22Rv1 (cell line): ENCODE results near the gene ATP7A.
"Not testable (repeated sequence)": the region's sequence is repeated elsewhere in the genome, so short reads cannot be mapped to it uniquely, and the experiment has no call there.

ENCODE experiments used
- H3K27ac ChIP-seq: fragments of 450-650 bp; 2 replicates; pipeline ENCODE4 v1.5.1; 2017
- ZFX ChIP-seq: fragments of 450-650 bp; IDR thresholded peaks from 2 replicates; pipeline ENCODE4 v1.6.1; 2017; ENCODE audit warnings: antibody characterized with exemption, borderline replicate concordance
- TF ChIP-seq, protein P1 (sequence below): fragments of 450-650 bp; IDR thresholded peaks from 2 replicates; pipeline ENCODE4 v1.5.1; 2017; ENCODE audit warnings: mild to moderate bottlenecking

Gene ATP7A

DNA sequence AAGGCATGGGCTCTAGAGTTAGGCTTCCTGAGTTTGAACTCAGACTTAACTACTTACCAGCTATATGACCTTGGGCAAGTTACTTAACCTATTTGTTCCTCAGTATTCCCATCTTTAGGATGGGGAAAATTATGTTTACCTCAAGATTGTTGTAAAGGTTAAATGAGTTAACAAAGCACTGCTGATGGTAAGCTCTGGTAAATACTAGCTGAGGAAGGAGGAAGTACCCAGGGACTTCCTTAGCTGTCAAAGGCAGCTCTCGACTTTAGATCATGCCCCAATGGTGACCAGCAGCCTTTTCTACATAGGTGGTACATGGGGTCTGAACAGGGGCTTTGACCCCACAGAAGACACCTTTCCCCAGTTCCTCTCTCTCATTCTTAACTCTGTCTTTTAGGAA, 20.1 kb downstream of the ATP7A start:
- H3K27ac ChIP-seq = no peak overlapping the region
- TF ChIP-seq, protein P1, sequence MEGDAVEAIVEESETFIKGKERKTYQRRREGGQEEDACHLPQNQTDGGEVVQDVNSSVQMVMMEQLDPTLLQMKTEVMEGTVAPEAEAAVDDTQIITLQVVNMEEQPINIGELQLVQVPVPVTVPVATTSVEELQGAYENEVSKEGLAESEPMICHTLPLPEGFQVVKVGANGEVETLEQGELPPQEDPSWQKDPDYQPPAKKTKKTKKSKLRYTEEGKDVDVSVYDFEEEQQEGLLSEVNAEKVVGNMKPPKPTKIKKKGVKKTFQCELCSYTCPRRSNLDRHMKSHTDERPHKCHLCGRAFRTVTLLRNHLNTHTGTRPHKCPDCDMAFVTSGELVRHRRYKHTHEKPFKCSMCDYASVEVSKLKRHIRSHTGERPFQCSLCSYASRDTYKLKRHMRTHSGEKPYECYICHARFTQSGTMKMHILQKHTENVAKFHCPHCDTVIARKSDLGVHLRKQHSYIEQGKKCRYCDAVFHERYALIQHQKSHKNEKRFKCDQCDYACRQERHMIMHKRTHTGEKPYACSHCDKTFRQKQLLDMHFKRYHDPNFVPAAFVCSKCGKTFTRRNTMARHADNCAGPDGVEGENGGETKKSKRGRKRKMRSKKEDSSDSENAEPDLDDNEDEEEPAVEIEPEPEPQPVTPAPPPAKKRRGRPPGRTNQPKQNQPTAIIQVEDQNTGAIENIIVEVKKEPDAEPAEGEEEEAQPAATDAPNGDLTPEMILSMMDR = no peak
- no peak for TF ChIP-seq ZFX

DNA sequence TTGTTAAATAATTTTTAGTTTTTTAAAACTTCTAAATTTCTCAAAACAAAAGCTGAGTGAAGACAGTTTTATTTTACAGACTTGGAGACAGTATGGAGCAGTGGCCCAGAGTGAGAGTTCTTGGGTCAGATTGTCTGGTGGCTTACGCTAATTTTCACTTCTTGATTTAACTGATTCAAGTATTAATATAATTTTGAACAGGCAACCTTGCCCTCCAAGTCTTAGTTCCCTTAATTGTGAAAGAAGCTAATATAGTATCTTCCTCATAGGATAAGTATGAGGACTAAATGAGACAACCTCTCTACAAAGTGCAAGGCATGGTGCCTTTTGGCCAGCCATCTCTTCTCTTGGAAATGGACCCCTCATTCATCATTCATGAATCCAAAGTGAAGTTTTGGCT, 25.4 kb downstream of the ATP7A start:
- TF ChIP-seq ZFX = no peak
- TF ChIP-seq, protein P1 = no peak
- H3K27ac ChIP-seq = no peak overlapping the region

DNA sequence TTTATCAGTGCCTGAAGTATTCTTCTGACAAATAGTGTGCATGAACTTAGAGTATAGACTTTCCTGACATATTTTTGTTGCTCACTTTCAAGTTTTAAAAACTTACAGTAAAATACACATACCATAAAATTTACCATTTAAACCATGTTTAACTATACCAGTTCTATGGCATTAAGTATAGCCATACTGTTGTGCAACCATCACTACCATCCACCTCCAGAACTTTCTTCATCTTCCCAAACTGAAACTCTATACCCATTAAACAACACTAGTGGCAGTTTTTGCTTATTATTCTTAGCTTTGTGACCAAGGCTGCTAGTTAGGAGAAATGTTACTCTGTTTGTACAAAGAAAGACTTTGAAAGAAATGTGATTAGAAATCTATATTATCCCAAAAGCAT, 25.8 kb downstream of the ATP7A start:
- H3K27ac ChIP-seq = peak overlapping the region; percentile 68; the same call in 1 of the 2 replicates
- TF ChIP-seq ZFX = no peak
- TF ChIP-seq, protein P1 = no peak

DNA sequence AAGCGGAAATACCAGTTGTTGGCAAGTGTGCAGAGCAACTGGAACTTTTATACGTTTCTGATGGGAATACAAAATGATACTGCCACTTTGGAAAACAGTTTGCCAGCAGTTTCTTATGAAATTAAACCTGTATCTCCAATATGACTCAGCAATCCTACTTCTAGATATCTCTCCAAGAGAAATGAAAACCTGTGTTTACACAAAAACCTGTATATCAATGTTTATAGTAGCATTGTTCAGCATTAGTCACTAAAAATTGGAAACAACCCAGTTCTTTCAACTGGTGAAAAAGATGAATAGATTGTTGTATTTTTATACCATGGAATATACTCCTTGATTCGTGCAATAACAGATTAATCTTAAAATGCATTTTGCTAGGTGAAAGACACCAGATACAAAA, 26.8 kb downstream of the ATP7A start:
- TF ChIP-seq, protein P1 = no peak
- no peak for TF ChIP-seq ZFX
- H3K27ac ChIP-seq = peak overlapping the region; percentile 68

DNA sequence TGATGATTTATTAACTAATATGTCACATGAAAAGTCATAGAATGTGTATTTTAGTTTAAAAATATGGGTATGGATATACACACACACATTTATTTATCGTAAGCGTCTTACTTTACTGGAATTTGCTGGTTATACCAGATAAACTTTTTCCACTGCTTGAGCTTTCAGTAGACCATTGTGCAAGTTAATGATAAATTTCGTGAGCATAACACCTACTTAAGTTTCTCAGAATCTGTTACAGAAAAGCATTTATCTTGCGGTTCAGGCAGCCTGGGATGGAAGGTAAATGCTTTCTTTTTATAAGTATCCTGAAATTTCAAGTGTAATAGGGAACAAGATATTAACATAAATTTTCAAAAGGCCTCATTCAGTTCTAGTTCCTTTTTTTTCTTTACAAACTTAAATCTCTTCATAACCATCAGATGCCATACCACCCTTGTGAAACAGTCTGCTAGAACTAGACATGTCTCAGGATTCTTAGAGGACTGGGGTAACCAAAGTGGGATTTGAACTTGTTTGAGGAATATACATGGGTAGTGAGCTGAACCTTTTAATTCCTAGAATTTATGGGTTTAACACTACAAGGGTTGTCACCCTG, 27.7 kb downstream of the ATP7A start:
- no peak for TF ChIP-seq ZFX
- TF ChIP-seq, protein P1 = no peak
- peak overlapping the region; percentile 68; the same call in 1 of the 2 replicates for H3K27ac ChIP-seq

DNA sequence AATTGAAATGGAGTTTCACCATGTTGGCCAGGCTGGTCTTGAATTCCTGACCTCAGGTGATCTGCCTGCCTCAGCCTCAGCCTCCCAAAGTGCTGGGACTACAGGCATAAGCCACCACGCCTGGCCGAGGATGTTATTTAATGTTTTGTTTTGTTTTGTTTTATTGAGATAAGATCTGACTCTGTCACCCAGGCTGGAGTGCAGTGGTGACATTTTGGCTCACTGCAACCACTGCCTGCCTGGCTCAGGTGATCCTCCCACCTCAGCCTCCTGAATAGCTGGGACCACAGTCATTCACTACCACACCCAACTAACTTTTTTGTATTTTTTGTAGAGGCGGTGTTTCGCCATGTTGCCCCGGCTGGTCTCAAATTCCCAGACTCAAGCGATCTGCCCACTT, 34.5 kb downstream of the ATP7A start:
- H3K27ac ChIP-seq = not testable (repeated sequence)

DNA sequence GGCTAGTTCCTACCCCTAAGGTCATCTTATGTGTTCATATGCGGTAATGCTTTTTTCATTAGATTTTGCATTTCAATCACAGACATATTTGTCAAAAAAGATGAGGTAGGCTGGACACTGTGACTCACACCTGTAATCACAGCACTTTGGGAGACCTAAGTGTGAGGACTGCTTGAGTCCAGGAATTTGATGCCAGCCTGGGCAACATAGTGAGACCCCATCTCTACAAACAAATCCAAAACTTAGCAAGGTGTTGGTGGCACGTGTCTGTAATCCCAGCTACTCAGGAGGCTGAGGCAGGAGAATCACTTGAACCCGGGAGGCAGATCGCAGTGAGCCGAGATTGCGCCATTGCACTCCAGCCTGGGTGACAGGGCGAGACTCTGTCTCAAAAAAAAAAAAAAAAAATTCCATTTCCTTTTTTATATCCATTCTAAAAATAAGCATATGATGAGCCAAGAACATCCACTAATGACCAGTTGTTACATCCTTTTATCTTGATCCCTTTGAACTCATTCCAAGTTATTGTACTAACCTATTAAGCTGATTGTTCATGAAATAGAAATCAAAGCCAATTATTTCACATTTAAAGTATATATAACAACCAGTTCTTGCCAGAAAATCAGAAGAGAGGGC, 35.5 kb downstream of the ATP7A start:
- H3K27ac ChIP-seq = no peak overlapping the region
- TF ChIP-seq, protein P1 = no peak
- no peak for TF ChIP-seq ZFX

DNA sequence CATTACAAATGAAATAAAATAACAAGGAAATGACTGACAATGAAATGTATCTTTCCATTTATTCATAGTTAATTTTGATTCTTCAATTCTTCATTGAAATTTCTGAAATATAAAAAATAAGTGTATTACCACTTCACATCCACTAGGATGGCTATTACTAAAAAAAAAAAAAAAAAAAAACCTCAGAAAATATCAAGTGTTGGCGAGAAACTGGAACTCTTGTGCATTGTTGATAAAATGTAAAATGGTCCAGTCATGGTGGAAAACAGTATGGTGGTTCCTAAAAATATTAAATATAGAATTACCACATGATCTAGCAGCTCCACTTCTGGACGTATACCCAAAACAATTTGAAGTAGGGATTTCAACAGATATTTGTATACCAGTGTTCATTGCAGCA, 36.1 kb downstream of the ATP7A start:
- H3K27ac ChIP-seq = no peak overlapping the region
- TF ChIP-seq, protein P1 = no peak
- TF ChIP-seq ZFX = no peak
